Measurements from ENCODE around the gene ZNF615. TPM values are rescaled to one million over a fixed set of nuclear protein-coding genes. Genes with fewer than 3 reads are reported as not detected.
"Not testable (repeated sequence)": the region's sequence is repeated elsewhere in the genome, so short reads cannot be mapped to it uniquely, and the experiment has no call there.

Gene ZNF615
- total and polyA plus RNA-seq, 2 donors (not counting 1 experiment from before 2014, with no cell fraction given): 7.8 to 14.7 TPM

DNA sequence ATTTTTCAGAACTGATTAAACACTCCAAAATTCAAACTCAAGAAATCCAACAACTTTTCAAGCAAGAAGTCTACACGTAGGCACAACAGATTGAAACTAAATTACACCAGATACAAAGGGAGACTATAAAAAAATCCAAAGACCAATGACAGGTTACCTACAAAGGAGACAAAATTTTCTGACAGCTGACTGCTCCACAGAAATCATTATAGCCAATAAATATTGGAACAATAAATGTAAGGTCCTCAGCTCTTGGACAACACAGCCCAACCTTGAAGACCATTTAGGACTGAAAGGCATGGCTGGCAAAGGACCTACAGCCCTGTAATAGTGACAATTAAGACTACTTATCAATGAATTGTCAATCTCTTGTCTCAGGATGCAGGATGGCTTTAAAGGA is 37.3 kb downstream of the ZNF615 start:
- TF ChIP-seq, protein P1, sequence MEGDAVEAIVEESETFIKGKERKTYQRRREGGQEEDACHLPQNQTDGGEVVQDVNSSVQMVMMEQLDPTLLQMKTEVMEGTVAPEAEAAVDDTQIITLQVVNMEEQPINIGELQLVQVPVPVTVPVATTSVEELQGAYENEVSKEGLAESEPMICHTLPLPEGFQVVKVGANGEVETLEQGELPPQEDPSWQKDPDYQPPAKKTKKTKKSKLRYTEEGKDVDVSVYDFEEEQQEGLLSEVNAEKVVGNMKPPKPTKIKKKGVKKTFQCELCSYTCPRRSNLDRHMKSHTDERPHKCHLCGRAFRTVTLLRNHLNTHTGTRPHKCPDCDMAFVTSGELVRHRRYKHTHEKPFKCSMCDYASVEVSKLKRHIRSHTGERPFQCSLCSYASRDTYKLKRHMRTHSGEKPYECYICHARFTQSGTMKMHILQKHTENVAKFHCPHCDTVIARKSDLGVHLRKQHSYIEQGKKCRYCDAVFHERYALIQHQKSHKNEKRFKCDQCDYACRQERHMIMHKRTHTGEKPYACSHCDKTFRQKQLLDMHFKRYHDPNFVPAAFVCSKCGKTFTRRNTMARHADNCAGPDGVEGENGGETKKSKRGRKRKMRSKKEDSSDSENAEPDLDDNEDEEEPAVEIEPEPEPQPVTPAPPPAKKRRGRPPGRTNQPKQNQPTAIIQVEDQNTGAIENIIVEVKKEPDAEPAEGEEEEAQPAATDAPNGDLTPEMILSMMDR (conservative IDR thresholded peaks at IDR 0.05 in 1 of 2, IDR thresholded peaks at IDR 0.05 in 1 of 2; ENCODE audit: low read depth in 1 of 2, low read length in 2 of 2): no peak
- no peak for TF ChIP-seq EZH2 (IDR thresholded peaks at IDR 0.05; ENCODE audit: low read length, missing control alignments)
- Histone ChIP-seq H3K4me2 (ENCODE audit: extremely low read depth, insufficient read depth, low read length) (no peak overlapping the region), H3K4me3 (replicated peaks in 1 of 4; ENCODE audit: control extremely low read depth in 1 of 4, insufficient read depth in 1 of 4, low read depth in 3 of 4, low read length in 4 of 4) (no peak overlapping the region), H4K20me1 (ENCODE audit: control insufficient read depth, extremely low read depth, insufficient read depth, low read length) (no peaks in the 10 kb centered on the region), H3K27ac (ENCODE audit: insufficient read depth, low read length) (no peak overlapping the region), H2AFZ (ENCODE audit: low read length) (no peak overlapping the region), H3K27me3 (ENCODE audit: control insufficient read depth, insufficient read depth, low read length) (no peaks in the 10 kb centered on the region), H3K79me2 (ENCODE audit: control insufficient read depth, insufficient read depth, low read length) (no peaks in the 10 kb centered on the region), H3K9me3 (ENCODE audit: control insufficient read depth, insufficient read depth, low read depth, low read length) (no peaks in the 10 kb centered on the region), H3K4me1 (ENCODE audit: control insufficient read depth, extremely low read depth, insufficient read depth, low read length) (no peaks in the 10 kb centered on the region), H3K36me3 (ENCODE audit: control insufficient read depth, insufficient read depth, low read length) (peaks cover 12% of the 10 kb centered on the region), H3K9ac (ENCODE audit: insufficient read depth, low read length) (no peak overlapping the region)
- no peak for DNase-seq (ENCODE audit: low read depth in 2 of 2)

DNA sequence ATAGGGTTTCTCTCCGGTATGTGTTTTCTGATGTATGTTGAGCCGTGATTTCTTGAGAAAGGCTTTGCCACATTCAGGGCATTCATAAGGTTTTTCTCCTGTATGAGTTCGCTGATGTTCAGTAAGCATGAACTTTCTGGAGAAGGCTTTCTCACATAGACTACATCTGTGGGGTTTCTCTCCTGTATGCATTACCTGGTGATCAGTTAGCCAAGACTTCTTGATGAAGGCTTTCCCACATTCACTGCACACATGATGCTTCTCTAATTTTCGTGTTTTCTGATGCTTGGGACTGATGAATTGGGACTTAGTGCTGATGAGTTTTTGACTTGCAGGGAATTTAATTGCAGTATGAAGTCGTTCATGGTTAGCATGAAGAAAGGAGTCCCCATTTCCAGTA is 42.4 kb downstream of the ZNF615 start:
- Histone ChIP-seq H3K79me2 (ENCODE audit: control insufficient read depth, insufficient read depth, low read length) (no peaks in the 10 kb centered on the region), H3K4me3 (replicated peaks in 1 of 4; ENCODE audit: control extremely low read depth in 1 of 4, insufficient read depth in 1 of 4, low read depth in 3 of 4, low read length in 4 of 4) (no peak overlapping the region), H3K27ac (ENCODE audit: insufficient read depth, low read length) (no peak overlapping the region), H3K27me3 (ENCODE audit: control insufficient read depth, insufficient read depth, low read length) (no peaks in the 10 kb centered on the region), H3K4me2 (ENCODE audit: extremely low read depth, insufficient read depth, low read length) (no peak overlapping the region), H3K9ac (ENCODE audit: insufficient read depth, low read length) (no peak overlapping the region), H3K4me1 (ENCODE audit: control insufficient read depth, extremely low read depth, insufficient read depth, low read length) (no peaks in the 10 kb centered on the region), H4K20me1 (ENCODE audit: control insufficient read depth, extremely low read depth, insufficient read depth, low read length) (no peaks in the 10 kb centered on the region), H2AFZ (ENCODE audit: low read length) (no peak overlapping the region), H3K36me3 (ENCODE audit: control insufficient read depth, insufficient read depth, low read length) (peaks cover 18% of the 10 kb centered on the region), H3K9me3 (ENCODE audit: control insufficient read depth, insufficient read depth, low read depth, low read length) (peaks cover 3% of the 10 kb centered on the region)
- TF ChIP-seq, protein P1 (conservative IDR thresholded peaks at IDR 0.05 in 1 of 2, IDR thresholded peaks at IDR 0.05 in 1 of 2; ENCODE audit: low read depth in 1 of 2, low read length in 2 of 2): no peak
- no peak for TF ChIP-seq EZH2 (IDR thresholded peaks at IDR 0.05; ENCODE audit: low read length, missing control alignments)
- no peak for DNase-seq (ENCODE audit: low read depth in 2 of 2)

DNA sequence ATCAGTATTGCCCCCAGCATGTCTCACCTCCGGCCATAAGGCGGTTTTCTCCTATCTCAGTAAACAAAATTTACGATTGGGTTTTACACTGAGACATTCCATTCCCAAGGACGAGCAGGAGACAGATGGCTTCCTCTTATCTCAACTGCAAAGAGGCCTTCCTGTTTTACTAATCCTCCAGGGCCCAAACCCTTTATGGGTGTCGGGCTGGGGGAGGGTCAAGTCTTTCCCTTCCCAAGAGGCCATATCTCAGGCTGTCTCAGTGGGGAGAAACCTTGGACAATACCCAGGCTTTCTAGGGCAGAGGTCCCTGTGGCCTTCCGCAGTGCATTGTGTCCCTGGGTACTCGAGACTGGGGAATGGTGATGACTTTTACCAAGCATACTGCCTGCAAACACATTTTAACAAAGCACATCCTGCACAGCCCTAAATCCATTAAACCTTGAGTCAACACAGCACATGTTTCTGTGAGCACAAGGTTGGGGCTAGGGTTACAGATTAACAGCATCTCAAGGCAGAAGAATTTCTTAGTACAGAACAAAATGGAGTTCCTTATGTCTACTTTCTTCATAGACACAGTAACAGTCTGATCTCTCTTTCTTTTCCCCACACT is 47.3 kb downstream of the ZNF615 start:
- not testable (repeated sequence) for H3K27me3 ChIP-seq (ENCODE audit: control insufficient read depth, insufficient read depth, low read length); H3K4me2 ChIP-seq (ENCODE audit: extremely low read depth, insufficient read depth, low read length); H3K9ac ChIP-seq (ENCODE audit: insufficient read depth, low read length); H3K4me1 ChIP-seq (ENCODE audit: control insufficient read depth, extremely low read depth, insufficient read depth, low read length); H3K27ac ChIP-seq (ENCODE audit: insufficient read depth, low read length); H3K9me3 ChIP-seq (ENCODE audit: control insufficient read depth, insufficient read depth, low read depth, low read length); H4K20me1 ChIP-seq (ENCODE audit: control insufficient read depth, extremely low read depth, insufficient read depth, low read length); DNase-seq (ENCODE audit: low read depth in 2 of 2); H3K79me2 ChIP-seq (ENCODE audit: control insufficient read depth, insufficient read depth, low read length); H3K4me3 ChIP-seq (replicated peaks in 1 of 4; ENCODE audit: control extremely low read depth in 1 of 4, insufficient read depth in 1 of 4, low read depth in 3 of 4, low read length in 4 of 4); H3K36me3 ChIP-seq (ENCODE audit: control insufficient read depth, insufficient read depth, low read length); H2AFZ ChIP-seq (ENCODE audit: low read length)
